GM21381 (cell line): ENCODE data around the gene LRRC56.

Source experiments
- ATAC-seq: cut with Tn5 transposase; IDR thresholded peaks from one replicate; pipeline ENCODE4 v1.9.1; 2021; ENCODE audit warnings: mild to moderate bottlenecking, moderate library complexity; ENCODE audit not compliant: unreplicated experiment

Gene LRRC56

DNA sequence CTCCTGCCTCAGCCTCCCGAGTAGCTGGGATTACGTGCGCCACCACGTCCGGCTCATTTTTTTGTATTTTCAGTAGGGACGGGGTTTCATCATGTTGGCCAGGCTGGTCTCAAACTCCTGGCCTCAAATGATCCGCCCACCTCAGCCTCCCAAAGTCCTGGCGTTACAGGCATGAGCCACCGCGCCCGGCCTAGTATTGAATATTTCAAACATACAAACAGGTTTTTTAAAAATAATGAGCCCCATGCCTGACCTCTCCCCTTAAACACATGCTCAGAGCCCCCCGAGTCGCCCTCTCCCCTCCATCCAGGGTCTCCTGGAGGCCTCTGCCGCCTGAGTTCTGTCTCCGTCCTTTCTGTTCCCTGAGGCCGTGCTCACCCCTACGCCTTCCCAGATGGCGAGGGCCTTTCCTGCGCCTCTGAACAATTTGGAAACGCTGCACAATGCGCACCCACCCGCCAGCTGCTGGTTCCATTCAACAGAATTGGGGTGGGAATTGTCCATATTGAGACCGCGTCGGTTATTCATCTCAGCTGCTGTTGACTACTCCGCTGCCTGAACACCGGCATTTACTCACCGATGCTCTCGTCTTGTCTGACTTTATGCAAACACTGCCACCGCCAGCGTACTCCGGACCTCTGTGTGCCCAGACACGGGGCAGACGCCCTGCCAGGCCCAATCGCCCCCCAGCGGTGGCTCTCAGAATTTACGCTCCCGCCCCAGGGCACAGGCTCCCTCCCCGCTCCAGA is 16.7 kb upstream of the LRRC56 start:
- no peak for ATAC-seq

DNA sequence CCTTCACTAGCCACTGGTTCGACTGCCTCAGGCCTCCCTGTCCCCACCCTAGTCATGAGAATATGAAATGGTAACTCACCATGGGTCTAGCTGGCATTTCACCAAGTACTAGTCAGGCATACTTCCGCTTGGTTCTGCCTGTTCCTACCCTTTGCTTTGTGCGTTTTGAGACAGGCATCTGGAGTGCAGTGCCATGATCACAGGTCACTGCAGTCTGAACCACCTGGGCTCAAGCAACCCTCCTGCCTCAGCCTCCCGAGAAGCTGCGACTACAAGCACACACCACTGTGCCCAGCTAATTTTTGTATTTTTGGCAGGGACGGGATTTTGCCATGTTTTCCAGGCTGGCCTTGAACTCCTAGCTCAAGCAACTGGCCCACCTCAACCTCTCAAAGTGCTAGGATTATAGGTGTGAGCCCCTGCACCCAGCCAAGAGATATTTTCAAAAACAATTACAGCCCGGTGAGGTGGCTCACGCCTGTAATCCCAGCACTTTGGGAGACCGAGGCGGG is 16.1 kb upstream of the LRRC56 start:
- no peak for ATAC-seq

GRCh38 chr11:526192-526591 is 11.1 kb upstream of the LRRC56 start:
- no peak for ATAC-seq

GRCh38 chr11:528166-528814 is 9.0 kb upstream of the LRRC56 start:
- ATAC-seq: no peak

DNA sequence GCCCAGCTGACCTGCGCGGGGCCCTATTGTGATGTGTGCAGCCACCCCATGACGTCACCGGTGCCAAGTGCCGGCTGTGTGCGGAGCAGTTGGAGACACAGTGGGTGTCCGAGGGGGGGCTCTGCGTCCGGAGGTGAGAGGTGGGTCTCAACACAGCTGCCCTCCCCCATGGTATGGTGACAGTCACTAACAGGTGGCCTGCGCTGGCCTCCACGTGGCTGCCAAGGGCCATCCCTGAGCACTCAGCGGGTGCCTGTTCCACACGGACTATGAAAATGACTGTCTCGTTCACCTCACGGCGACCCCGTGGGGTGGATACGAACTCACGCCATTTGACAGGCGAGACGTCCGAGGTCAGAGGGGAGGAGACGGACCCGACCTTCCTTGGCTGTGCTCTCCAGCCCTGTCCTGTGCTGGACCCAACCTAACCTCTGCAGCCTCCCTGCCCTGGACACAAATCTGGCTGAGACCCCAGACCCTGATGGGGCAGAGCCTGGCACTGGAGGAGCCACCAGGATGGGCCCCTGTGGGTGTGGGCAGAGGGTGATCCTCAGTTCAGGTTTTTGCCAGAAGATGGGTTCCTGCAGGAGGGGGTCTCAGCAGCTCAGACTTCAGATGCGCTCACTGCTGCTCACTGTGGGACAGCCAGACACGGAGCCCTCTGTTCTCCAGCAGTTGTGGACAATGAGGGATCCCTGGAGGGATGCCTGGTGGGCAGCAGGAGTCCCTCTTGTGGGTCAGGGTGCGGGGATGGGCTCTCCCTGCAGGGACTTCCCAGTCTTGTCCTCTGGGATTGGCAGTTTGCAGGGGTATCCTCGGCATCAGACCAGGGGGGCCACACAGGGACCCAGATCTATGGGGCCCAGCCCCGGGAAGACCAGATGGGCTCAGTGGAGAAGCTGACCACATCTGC is 8.3 kb upstream of the LRRC56 start:
- no peak for ATAC-seq

DNA sequence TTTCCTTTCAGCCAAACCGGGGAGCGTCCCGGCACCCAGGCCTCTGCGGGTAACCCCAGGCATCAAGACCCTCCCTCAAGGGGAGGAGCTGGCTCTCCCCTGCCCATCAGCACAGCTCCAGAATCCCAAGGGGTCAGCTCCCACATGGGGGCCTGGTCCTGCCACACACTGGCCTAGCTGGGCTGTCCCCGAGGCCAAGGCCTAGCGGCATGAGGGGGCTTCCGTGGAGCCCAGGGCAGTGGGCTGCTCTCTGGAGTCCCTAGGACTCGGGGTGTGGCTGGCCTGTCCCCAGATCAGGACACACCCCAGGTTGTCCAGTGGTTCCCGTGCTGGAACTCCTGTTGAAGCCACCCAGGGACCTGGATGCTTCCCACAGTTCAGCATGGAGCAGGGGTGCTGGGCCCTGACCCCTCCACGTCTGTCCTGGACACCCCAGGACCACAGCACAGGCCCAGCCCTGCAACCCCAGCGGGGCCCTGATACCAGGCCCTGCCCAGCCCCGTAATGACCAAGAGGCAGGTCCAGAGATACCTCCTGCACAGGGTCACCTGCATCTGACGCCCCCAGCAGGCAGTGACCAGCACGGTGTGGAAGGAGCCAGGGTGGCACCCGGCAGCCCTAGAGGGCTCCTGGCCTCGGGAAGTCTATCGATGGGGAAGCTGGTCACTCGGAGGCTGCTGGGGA is 7.5 kb upstream of the LRRC56 start:
- no peak for ATAC-seq

DNA sequence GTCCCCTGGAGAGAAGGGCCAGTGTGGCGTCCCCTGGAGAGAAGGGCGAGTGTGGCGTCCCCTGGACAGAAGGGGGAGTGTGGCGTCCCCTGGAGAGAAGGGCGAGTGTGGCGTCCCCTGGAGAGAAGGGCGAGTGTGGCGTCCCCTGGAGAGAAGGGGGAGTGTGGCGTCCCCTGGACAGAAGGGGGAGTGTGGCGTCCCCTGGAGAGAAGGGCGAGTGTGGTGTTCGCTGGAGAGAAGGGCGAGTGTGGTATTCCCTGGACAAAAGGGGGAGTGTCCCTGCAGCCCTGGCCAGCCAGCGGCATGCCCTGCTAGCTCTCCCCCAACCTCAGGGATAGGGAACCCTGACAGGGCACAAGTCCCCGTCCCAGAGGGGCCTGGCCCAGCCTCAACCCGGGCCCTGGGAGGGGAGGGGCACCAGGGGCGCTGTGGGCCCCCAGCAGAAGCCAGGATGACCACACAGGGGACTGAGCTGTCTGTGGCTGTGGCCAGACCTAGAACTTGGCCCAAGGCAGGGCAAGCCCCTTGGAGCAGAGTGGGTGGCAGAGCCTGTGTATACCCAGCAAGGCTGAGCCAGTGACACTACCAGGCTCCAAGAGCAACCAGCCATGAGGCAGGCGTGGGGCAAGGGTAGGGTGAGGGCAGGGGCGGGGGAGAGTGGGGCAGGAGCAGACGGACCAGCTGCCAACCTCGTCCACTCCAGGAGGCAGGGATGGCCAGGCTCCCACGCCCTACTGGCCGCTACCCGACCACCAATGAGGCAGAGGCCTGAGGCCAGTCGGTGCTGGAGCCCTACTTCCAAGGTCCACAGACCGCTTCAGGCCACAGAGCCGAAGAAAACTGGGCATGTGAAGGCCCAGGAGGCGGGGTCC is 6.1 kb upstream of the LRRC56 start:
- ATAC-seq: no peak

DNA sequence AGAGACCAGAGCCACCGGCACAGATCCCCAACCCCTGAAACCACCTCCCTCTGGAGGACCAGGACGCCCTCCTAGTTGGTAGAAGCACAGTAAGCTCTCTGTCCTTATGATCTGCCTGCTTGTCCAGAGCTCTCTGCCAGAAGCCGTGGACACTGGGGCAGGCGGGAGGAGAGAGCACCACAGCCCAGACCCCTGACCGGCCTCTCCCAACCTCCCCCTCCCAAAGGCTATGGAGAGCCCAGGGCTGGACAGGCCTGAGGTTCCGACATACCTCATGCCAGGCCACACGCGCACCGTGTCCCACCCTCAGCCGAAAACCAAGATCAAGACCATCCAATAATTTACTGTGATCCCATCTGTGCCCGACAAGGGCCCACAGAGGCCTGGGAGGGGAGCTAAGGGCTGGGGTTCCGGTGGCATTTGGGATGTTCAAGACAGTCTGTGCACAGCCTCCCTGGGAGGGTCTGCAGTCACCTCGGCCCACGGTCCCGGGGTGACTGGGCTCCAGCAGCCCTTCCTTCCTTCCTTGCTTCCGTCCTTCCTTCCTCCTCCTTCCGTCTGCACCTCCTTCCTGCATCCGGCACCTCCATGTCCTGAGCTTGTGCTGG is 5.3 kb upstream of the LRRC56 start:
- no peak for ATAC-seq

- ATAC-seq: no peak
Measured at GRCh38 chr11:532527-532985, 4.8 kb upstream of the LRRC56 start.

DNA sequence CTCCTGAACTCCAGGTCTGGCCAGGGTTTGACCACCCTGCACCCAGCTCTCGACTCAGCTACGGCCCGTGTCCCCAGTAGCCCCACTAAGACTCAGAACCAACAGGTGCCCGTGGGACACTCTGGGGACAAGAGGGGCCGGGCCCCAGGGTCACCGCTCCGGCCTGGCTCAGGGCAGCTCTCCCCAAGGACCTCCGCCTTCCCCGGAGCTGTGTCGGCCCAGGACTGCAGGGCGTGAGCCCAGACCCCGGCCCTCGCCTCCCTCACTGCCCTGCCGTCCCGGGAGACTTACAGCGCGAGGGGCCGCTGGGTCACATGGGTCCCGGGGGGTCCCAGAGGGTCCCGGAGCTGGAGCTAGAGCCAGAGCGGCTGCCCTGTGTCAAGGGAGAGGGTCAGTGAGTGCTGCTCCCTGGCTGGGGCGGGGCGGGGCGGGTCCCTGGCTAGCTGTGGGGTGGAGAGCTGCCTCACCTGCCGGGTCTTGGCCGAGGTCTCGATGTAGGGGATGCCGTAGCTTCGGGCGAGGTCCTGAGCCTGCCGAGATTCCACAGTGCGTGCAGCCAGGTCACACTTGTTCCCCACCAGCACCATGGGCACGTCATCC is 4.2 kb upstream of the LRRC56 start:
- ATAC-seq: no peak

GRCh38 chr11:533586-534395 is 3.5 kb upstream of the LRRC56 start:
- ATAC-seq: no peak

GRCh38 chr11:534396-535209 is 2.7 kb upstream of the LRRC56 start:
- peak; percentile 1 for ATAC-seq

DNA sequence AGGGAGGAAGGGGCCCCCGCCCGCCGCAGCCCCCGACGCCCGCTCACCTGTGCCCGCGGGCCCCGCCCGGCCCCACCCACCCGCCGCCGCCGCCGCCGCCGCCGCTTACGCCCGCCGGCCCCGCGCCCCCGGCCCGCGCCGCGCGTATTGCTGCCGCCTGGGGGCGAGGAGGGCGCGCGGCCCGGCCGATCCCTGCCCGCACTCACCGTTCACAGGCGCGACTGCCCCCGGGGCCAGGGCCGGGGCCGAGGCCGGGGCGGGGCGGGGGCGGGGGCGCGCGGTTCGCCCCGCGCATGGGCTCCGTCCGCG is 2.2 kb upstream of the LRRC56 start:
- ATAC-seq: no peak

- peak; percentile 66 for ATAC-seq
Measured at GRCh38 chr11:535519-536454, 1.5 kb upstream of the LRRC56 start, which contains the start of gene HRAS. HRAS (minus strand) TSS chr11:535576.

DNA sequence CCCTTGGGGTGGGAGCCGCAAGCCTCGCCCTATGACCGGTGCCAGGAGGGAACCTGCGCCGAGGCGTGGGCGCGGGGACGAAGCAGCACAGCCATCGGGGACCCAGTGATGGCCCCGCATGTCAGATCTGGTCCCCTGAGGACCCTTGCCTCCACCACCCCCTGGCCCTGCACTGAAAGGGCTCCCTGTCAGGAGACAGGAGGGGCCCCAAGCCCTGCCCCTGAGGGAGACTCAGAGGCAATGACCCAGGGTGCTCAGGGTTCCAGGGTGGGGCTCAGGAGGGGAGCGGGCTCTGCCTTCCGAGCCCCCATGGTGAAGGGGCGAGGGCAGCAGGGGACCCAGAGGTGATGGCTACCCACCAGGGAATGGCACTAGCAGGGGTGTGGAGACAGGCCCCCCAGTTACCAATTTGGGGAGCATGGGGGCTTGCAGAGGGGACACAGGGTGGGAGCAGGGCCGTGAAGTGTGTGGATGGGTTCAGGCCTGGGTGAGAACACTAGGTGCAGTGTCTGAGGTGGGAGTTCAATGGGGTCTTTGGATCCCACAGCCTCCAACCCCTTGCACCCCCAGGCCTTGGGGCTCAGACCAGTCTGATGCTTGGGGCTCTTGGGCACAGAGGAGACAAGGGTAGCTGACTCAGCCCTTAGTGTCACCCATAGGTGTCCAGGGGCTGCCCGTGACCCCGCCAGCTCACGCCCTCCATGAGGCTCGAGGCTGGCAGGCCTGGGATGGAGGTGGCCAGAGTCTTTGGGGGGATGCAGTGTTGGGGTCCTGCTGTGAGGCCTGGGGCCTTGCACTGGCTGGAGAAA is 499 bp downstream of the LRRC56 start:
- no peak for ATAC-seq
